ENCODE results near the gene NOSIP. TPM values are rescaled to one million over a fixed set of nuclear protein-coding genes. Genes with fewer than 3 reads are reported as not detected.
"Not testable (repeated sequence)": the region's sequence is repeated elsewhere in the genome, so short reads cannot be mapped to it uniquely, and the experiment has no call there.

Gene NOSIP
- 10 to 100 TPM; 62.5 to 64.3 TPM for total RNA-seq
- polyA plus RNA-seq = 414 TPM

- Histone ChIP-seq H3K4me3 (ENCODE audit: low read length) (peak within 1 kb of the TSS; percentile 93), H3K27me3 (ENCODE audit: insufficient read depth, low read length, poor library complexity, severe bottlenecking) (no peaks in the 10 kb centered on the region), H3K9me3 (ENCODE audit: low read length) (no peaks in the 10 kb centered on the region), H3K4me1 (ENCODE audit: insufficient read depth, low read length) (peaks cover 24% of the 10 kb centered on the region), H3K27ac (ENCODE audit: low read depth, low read length) (peak within 1 kb of the TSS; percentile 78), H3K36me3 (ENCODE audit: insufficient read depth, low read length) (peaks cover 2% of the 10 kb centered on the region)
- Mint-ChIP-seq H3K36me3 (peaks cover 0 to 21% (median 0%) of the 10 kb centered on the region in 3 donors), H3K27ac (peak within 1 kb of the TSS; percentile 65 to 98 (median 92)), H3K4me3 (peak within 1 kb of the TSS; percentile 90 to 95 (median 94)), H3K4me1 (peaks cover 27 to 39% (median 35%) of the 10 kb centered on the region in 3 donors), H3K9me3 (no peaks in the 10 kb centered on the region), H3K27me3 (no peaks in the 10 kb centered on the region)
- peak; percentile 92 to 97 (median 93) for DNase-seq
- ChIA-PET POLR2A (interaction anchor here (0.5 to 2.6 kb wide), 15 partner anchors 10 to 455 kb away, joined by 3 to 13 read pairs (median 4); partner anchors contain the start of genes BCL2L12, FCGRT, IRF3 and RCN3), CTCF (interaction anchor here (1.1 to 4.3 kb wide), 9 partner anchors 10 to 100 kb away, joined by 3 to 29 read pairs (median 4); partner anchors contain the start of genes PRMT1 and RRAS)
These were observed at the start of gene NOSIP for GRCh38 chr19:49580264-49581006. Gene NOSIP, minus strand, starts transcription at chr19:49580556. Its CDS starts 19,865 bp downstream, at chr19:49560691.

GRCh38 chr19:49629659-49630058 is 49.3 kb upstream of the NOSIP start:
- H3K27ac Mint-ChIP-seq = peak overlapping the region in 1 of 8 donors; percentile 78
- peaks cover 0 to 34% (median 3%) of the 10 kb centered on the region in 3 donors for H3K36me3 Mint-ChIP-seq
- Histone ChIP-seq H3K36me3 (ENCODE audit: insufficient read depth, low read length) (no peaks in the 10 kb centered on the region), H3K27ac (ENCODE audit: low read depth, low read length) (no peak overlapping the region), H3K27me3 (ENCODE audit: insufficient read depth, low read length, poor library complexity, severe bottlenecking) (no peaks in the 10 kb centered on the region), H3K4me3 (ENCODE audit: low read length) (no peak overlapping the region), H3K9me3 (ENCODE audit: low read length) (no peaks in the 10 kb centered on the region), H3K4me1 (ENCODE audit: insufficient read depth, low read length) (no peaks in the 10 kb centered on the region)
- ChIA-PET CTCF (no interaction called here), POLR2A (interaction anchor here (1.0 kb wide), 1 partner anchor 20 kb away, joined by 4 read pairs; no protein-coding TSS in a partner anchor)
- no peak overlapping the region for H3K4me3 Mint-ChIP-seq
- no peak for DNase-seq
- H3K27me3 Mint-ChIP-seq = no peaks in the 10 kb centered on the region
- peaks cover 0 to 5% (median 3%) of the 10 kb centered on the region in 3 donors for H3K4me1 Mint-ChIP-seq
- no peaks in the 10 kb centered on the region for H3K9me3 Mint-ChIP-seq

GRCh38 chr19:49626226-49626625 is 45.9 kb upstream of the NOSIP start:
- Mint-ChIP-seq H3K27me3 (no peaks in the 10 kb centered on the region), H3K36me3 (peaks cover 0 to 59% (median 7%) of the 10 kb centered on the region in 3 donors), H3K27ac (no peak overlapping the region), H3K4me3 (no peak overlapping the region), H3K4me1 (peaks cover 0 to 5% (median 0%) of the 10 kb centered on the region in 3 donors), H3K9me3 (no peaks in the 10 kb centered on the region)
- no peaks in the 10 kb centered on the region for H3K27me3 ChIP-seq (ENCODE audit: insufficient read depth, low read length, poor library complexity, severe bottlenecking)
- no peak overlapping the region for H3K27ac ChIP-seq (ENCODE audit: low read depth, low read length)
- no peak overlapping the region for H3K4me3 ChIP-seq (ENCODE audit: low read length)
- ChIA-PET CTCF (no interaction called here), POLR2A (interaction anchor here (0.7 kb wide), 1 partner anchor 119 kb away, joined by 4 read pairs; no protein-coding TSS in a partner anchor)
- DNase-seq = no peak
- H3K9me3 ChIP-seq (ENCODE audit: low read length) = no peaks in the 10 kb centered on the region
- H3K4me1 ChIP-seq (ENCODE audit: insufficient read depth, low read length) = no peaks in the 10 kb centered on the region
- H3K36me3 ChIP-seq (ENCODE audit: insufficient read depth, low read length) = peaks cover 9% of the 10 kb centered on the region

DNA sequence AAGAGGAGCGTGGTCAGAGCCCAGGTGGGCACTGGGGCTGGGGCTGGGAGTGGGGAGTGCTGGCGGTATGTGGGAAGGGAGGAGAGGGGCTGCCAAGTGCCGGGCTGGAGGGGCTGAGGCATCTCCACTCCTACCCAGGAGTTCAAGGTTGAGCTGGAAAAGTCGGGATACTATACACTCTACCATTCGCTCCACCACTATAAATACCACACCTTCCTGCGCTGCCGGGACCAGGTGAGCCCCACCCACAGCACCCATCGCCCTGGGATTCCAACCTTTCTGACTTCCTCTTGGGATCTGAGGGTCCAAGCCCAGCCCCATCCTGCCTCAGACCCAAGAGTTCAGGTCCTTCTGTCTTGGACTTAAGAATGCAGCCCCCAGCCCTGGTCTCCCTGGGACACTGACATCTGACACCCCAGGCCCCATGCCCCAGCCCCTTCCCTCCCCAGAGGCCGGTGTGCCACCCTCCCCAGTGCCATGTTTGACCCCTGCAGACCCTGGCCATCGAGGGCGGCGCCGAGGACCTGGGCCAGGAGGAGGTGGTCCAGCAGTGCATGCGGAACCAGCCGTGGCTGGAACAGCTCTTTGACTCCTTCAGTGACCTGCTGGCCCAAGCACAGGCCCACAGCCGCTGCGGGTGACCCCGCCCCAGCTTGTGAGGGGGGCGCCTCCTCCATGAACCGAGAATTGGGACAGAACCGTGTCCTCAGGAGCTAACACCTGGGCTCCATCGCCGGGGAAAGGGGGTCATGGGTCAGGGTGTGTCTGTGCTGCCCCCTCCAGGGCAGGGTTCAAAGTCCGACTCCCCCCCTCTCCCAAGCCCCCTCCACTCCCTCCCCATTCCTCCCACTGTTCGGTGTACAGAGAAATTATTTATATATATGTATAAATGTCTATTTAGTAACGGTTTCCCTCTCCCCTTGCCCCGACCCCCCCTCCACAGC is 44.9 kb upstream of the NOSIP start:
- no peak overlapping the region for H3K27ac ChIP-seq (ENCODE audit: low read depth, low read length)
- DNase-seq = no peak
- H3K4me1 ChIP-seq (ENCODE audit: insufficient read depth, low read length) = no peaks in the 10 kb centered on the region
- no peaks in the 10 kb centered on the region for H3K9me3 ChIP-seq (ENCODE audit: low read length)
- Mint-ChIP-seq H3K27me3 (no peaks in the 10 kb centered on the region), H3K4me1 (no peaks in the 10 kb centered on the region), H3K36me3 (peaks cover 0 to 62% (median 7%) of the 10 kb centered on the region in 3 donors), H3K27ac (peak overlapping the region in 2 of 8 donors; percentile 26 to 68), H3K9me3 (no peaks in the 10 kb centered on the region), H3K4me3 (no peak overlapping the region)
- ChIA-PET CTCF (interaction anchor here (1.0 to 1.1 kb wide), 2 partner anchors 9 to 15 kb away, joined by 3 read pairs; partner anchors contain the start of gene RRAS), POLR2A (interaction anchor here (0.6 kb wide), 2 partner anchors 13 to 240 kb away, joined by 7 to 10 read pairs; no protein-coding TSS in a partner anchor)
- no peaks in the 10 kb centered on the region for H3K27me3 ChIP-seq (ENCODE audit: insufficient read depth, low read length, poor library complexity, severe bottlenecking)
- H3K36me3 ChIP-seq (ENCODE audit: insufficient read depth, low read length) = peaks cover 12% of the 10 kb centered on the region
- no peak overlapping the region for H3K4me3 ChIP-seq (ENCODE audit: low read length)

DNA sequence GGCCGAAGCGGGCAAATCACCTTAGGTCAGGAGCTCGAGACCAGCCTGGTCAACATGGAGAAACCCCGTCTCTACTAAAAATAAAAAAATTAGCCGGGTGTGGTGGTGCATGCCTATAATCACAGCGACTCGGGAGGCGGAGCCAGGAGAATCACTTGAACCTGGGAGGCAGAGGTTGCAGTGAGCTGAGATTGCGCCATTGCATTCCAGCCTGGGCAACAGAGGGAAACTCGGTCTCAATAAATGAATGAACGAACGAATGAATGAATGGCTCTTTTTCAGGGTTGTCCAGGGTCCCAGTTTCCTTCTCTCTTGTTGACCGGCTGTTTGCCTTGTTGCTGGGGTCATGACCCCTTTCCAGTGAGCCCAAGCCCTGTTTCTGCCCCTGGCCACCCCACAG is 37.5 kb upstream of the NOSIP start:
- H3K9me3 Mint-ChIP-seq; POLR2A ChIA-PET; H3K27me3 ChIP-seq (ENCODE audit: insufficient read depth, low read length, poor library complexity, severe bottlenecking); DNase-seq; H3K4me3 ChIP-seq (ENCODE audit: low read length); H3K4me1 ChIP-seq (ENCODE audit: insufficient read depth, low read length); H3K27ac ChIP-seq (ENCODE audit: low read depth, low read length); H3K27ac Mint-ChIP-seq; H3K27me3 Mint-ChIP-seq; H3K4me3 Mint-ChIP-seq; H3K9me3 ChIP-seq (ENCODE audit: low read length): not testable (repeated sequence)
- peaks cover 48% of the 10 kb centered on the region for H3K36me3 ChIP-seq (ENCODE audit: insufficient read depth, low read length)
- CTCF ChIA-PET = interaction anchor here (1.2 kb wide), 1 partner anchor 15 kb away, joined by 3 read pairs; no protein-coding TSS in a partner anchor
- peaks cover 12 to 13% (median 13%) of the 10 kb centered on the region in 3 donors for H3K4me1 Mint-ChIP-seq
- peaks cover 7 to 76% (median 9%) of the 10 kb centered on the region in 3 donors for H3K36me3 Mint-ChIP-seq

DNA sequence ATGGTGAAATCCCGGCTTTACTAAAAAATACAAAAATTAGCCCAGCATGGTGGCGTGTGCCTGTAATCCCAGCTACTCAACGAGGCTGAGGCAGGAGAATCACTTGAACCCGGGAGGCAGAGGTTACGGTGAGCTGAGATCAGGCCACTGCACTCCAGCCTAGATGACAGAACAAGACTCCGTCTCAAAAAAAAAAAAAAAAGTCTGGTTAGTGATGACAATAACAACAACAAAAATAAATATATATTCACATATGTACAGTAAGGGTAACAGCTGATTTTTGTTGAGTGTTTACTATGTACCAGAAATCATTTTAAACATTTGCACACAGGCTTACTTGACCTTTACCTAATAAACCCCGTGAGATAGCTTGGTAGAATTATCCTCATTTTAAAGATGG is 36.6 kb upstream of the NOSIP start:
- Mint-ChIP-seq H3K27ac (peak overlapping the region in 1 of 8 donors; percentile 72), H3K4me1 (peaks cover 12 to 19% (median 16%) of the 10 kb centered on the region in 3 donors), H3K27me3 (no peaks in the 10 kb centered on the region), H3K9me3 (no peaks in the 10 kb centered on the region), H3K36me3 (peaks cover 7 to 75% (median 8%) of the 10 kb centered on the region in 3 donors), H3K4me3 (no peak overlapping the region)
- Histone ChIP-seq H3K4me3 (ENCODE audit: low read length) (no peak overlapping the region), H3K9me3 (ENCODE audit: low read length) (no peaks in the 10 kb centered on the region), H3K36me3 (ENCODE audit: insufficient read depth, low read length) (peaks cover 44% of the 10 kb centered on the region), H3K27ac (ENCODE audit: low read depth, low read length) (no peak overlapping the region), H3K27me3 (ENCODE audit: insufficient read depth, low read length, poor library complexity, severe bottlenecking) (no peaks in the 10 kb centered on the region), H3K4me1 (ENCODE audit: insufficient read depth, low read length) (no peaks in the 10 kb centered on the region)
- ChIA-PET CTCF (interaction anchor here (1.4 kb wide), 1 partner anchor 23 kb away, joined by 3 read pairs; the partner anchor contains the start of gene RRAS), POLR2A (interaction anchor here (0.7 kb wide), 1 partner anchor 89 kb away, joined by 5 read pairs; no protein-coding TSS in a partner anchor)
- no peak for DNase-seq

DNA sequence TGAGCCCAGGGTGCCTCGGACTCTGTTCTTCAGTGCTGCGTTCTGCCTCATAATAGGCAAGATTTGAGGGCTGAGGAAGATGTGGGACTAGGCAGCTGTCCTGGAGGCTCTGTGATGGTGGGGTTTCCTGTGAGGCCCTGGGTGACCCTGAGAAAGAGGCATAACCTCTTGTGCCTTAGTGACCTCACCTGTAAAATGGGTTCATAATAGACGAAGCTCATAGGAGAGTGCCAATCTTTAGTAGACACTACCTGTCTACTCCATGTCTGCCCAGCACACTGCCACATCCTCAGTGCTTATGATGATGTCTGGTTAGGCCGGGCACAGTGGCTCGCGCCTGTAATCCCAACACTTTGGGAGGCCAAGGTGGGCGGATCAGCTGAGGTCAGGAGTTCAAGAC is 36.2 kb upstream of the NOSIP start:
- H3K4me3 ChIP-seq (ENCODE audit: low read length) = no peak overlapping the region
- no peak overlapping the region for H3K4me3 Mint-ChIP-seq
- no peaks in the 10 kb centered on the region for H3K27me3 Mint-ChIP-seq
- ChIA-PET CTCF (interaction anchor here (1.4 kb wide), 1 partner anchor 24 kb away, joined by 3 read pairs; the partner anchor contains the start of gene RRAS), POLR2A (interaction anchor here (0.5 to 0.7 kb wide), 2 partner anchors 89 to 103 kb away, joined by 5 read pairs; no protein-coding TSS in a partner anchor)
- no peaks in the 10 kb centered on the region for H3K4me1 ChIP-seq (ENCODE audit: insufficient read depth, low read length)
- peaks cover 7 to 71% (median 8%) of the 10 kb centered on the region in 3 donors for H3K36me3 Mint-ChIP-seq
- peaks cover 40% of the 10 kb centered on the region for H3K36me3 ChIP-seq (ENCODE audit: insufficient read depth, low read length)
- H3K9me3 ChIP-seq (ENCODE audit: low read length) = no peaks in the 10 kb centered on the region
- H3K9me3 Mint-ChIP-seq = no peaks in the 10 kb centered on the region
- no peak overlapping the region for H3K27ac ChIP-seq (ENCODE audit: low read depth, low read length)
- H3K27me3 ChIP-seq (ENCODE audit: insufficient read depth, low read length, poor library complexity, severe bottlenecking) = no peaks in the 10 kb centered on the region
- DNase-seq = no peak
- peak overlapping the region in 1 of 8 donors; percentile 72 for H3K27ac Mint-ChIP-seq
- H3K4me1 Mint-ChIP-seq = peaks cover 12 to 19% (median 16%) of the 10 kb centered on the region in 3 donors

All from CD8-positive, alpha-beta memory T cell (primary cell).